ENCODE data around the gene ZNF385C.

GRCh38 chr17:42135151-42135550, 36.9 kb upstream of the ZNF385C start:
- no peak for TF ChIP-seq CTCF (IDR thresholded peaks at IDR 0.05)
- no peak for TF ChIP-seq POLR2A (IDR thresholded peaks at IDR 0.05)
- TF ChIP-seq POLR2AphosphoS5 (IDR thresholded peaks at IDR 0.05) = no peak

All from breast epithelium (tissue), 3 donors.